NB4 (cell line): Measurements from ENCODE around the gene ABHD13.

ENCODE experiments used
- MAX ChIP-seq: IDR thresholded peaks from 2 replicates; pipeline ENCODE4 v1.6.1; 2011; ENCODE audit warnings: low read depth, low read length
- MYC ChIP-seq: IDR thresholded peaks from 2 replicates; pipeline ENCODE4 v1.6.1; 2011; ENCODE audit warnings: low read depth, low read length
- POLR2A ChIP-seq: IDR thresholded peaks from 2 replicates; pipeline ENCODE4 v1.6.1; 2011; ENCODE audit warnings: mild to moderate bottlenecking; ENCODE audit not compliant: insufficient read length; ENCODE audit errors: extremely low read depth
- TF ChIP-seq, protein P1 (sequence below): IDR thresholded peaks from one replicate; pipeline ENCODE4 v1.5.1; 2012; ENCODE audit warnings: low read depth, low read length

GRCh38 chr13:108218044-108218974 lies at the start of gene ABHD13:
- TF ChIP-seq, protein P1, sequence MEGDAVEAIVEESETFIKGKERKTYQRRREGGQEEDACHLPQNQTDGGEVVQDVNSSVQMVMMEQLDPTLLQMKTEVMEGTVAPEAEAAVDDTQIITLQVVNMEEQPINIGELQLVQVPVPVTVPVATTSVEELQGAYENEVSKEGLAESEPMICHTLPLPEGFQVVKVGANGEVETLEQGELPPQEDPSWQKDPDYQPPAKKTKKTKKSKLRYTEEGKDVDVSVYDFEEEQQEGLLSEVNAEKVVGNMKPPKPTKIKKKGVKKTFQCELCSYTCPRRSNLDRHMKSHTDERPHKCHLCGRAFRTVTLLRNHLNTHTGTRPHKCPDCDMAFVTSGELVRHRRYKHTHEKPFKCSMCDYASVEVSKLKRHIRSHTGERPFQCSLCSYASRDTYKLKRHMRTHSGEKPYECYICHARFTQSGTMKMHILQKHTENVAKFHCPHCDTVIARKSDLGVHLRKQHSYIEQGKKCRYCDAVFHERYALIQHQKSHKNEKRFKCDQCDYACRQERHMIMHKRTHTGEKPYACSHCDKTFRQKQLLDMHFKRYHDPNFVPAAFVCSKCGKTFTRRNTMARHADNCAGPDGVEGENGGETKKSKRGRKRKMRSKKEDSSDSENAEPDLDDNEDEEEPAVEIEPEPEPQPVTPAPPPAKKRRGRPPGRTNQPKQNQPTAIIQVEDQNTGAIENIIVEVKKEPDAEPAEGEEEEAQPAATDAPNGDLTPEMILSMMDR, result no peak
- TF ChIP-seq POLR2A (peak; percentile 76), MYC (peak; percentile 15), MAX (peak; percentile 2; the same call in 1 of the 2 replicates)
